ENCODE data around the gene CSNK1D.

Gene CSNK1D

DNA sequence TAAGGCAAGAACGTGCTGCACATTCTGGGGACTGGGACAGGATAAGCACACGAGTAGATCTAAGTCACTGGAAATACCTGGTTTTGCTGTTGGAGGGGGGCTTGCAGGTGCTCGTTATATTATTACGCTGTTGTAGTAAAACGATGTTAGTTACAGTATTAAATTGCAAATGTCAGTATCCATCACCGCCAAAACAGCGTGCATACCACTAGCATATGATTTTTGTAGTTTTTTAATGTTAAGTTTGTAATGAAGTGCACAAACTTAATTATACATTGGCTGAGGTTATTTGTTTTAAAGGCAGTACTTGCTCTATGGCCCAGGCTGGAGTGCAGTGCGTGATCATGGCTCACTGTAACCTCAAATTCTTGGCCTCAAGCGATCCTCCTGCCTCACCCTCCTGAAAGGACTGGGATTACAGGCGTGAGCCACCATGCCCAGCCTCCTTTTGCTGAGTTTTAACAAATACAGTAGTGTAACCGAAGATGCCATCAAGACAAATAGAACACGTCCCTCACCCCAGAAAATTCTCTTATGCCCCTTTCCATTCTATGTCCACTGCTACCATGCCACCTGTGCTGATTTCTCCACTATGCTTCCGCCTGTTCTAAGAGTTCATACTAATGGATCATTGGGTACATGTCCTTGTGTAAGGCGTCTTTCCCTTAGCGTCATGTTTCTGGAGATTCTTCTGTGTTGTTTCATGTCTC is 20.7 kb upstream of the CSNK1D start:
- DNase-seq: no peak

DNA sequence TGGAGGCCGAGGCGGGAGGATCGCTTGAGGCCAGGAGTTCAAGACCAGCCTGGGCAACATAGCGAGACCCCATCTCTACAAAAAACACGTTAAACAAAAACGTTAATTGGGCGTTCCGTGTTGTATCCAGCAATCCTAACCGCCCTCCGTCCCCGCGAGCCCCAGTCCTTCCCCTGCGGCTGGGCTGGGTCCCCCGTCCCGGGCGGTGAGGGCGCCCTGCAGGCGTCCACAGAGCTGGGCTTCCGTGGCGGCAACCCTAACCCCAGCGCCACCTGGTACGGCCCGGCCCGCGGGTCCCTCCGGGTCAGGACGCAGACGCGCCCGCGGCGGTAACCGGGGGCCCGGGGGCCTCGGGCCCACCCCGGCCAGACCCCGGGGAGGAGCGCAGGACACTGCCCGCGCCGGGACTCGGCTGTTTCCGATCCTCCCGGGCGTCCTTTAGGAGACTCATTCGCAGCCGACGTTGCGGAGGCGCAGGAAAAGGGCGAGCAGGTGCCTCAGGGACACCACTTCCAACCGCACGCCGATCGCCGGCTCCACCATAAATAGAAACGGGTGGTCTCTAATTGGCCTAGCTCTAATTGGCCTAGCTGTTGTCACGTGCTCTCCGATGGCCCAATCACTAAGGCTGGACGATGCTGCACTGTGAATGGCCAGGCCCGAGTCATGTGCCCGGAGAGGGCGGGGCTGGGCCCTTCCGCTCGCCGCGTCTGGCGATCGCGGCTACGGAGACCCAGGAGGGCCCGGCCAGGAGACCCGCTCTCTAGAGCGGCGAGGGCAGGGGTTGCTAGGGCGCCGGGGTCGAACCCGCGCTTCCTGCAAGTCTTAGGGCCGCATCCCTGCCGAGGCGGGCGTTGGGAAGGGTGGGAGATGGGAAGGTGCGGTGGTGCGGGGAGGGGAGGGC is 19.0 kb upstream of the CSNK1D start:
- peak; percentile 92 for DNase-seq

DNA sequence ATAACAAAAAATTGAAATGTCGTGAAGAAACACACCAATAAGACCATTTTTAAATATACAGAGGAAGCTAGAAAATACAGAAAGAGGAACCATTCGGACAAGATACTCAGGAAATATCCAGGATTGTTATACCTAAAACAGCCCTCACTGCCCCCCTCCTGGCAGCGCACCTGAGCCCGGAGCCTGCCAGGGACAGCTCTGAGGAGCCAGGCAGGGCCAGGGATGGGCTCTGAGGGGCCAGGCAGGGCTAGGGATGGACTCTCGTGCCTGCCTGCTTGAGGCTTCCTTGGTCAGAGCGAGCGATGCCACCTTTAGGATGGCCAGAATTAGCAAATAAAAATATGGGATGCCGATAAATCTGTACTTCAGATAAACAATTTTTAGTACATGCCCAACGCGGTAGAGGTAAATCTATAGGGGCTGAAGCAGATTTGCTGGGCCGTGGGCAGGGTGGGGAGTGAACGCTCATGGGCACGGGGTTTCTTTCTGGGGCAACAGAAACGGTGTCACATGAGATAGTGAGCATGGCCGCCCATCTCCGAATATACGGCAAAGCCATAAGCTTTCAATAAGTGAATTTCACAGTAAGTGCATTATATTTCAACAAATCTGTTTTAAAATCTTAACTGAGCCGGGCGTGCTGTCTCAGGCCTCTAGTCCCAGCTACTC is 18.2 kb upstream of the CSNK1D start:
- no peak for DNase-seq

GRCh38 chr17:82287868-82288801 is 14.6 kb upstream of the CSNK1D start:
- DNase-seq: no peak

GRCh38 chr17:82287013-82287867 is 13.7 kb upstream of the CSNK1D start:
- no peak for DNase-seq

DNA sequence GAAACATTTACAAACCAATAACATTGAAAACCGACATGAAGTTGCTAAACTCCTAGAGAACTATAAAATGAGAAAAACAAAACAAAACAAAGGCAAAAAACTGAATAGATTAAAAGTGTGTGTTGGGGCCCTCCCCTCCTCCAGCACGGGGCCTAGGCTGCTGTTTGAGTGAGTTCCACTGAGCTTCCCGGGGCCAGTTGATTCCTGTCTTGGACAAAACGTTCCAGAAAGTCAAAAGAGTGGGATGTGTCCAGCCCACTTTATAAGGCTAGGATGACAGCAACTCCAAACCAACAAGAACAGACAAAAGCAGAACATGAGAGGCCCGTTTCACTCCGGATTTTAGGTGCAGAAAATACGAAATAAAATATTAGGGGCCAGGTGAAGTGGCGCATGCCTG is 11.6 kb upstream of the CSNK1D start:
- DNase-seq: no peak

DNA sequence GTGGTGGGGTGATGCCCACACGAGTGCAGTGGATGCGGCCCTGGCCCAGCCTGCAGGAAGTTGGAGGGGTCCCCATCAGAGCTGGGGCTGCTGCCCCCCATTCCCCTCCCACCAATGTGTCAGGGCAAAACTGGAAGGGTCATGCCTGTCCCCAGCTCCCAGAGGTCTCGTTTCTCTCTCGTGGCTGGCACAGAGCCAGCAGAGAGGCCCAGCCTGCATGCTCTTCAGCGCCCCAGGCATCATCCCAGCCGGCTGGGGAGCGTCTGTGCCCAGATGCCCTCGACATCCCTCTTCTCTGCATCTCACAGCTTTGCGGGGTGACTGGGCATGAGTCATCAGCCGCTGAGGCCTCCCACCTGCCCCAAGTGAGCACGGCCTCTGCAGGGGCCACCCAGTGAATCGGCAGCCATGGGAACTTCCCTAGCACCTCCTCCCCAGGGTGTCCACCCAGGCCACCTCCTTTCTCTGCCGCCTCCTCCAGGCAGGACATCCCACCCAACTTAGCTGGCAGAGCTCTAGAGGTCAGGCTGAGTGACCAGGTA is 9.8 kb upstream of the CSNK1D start:
- DNase-seq: peak; percentile 80

DNA sequence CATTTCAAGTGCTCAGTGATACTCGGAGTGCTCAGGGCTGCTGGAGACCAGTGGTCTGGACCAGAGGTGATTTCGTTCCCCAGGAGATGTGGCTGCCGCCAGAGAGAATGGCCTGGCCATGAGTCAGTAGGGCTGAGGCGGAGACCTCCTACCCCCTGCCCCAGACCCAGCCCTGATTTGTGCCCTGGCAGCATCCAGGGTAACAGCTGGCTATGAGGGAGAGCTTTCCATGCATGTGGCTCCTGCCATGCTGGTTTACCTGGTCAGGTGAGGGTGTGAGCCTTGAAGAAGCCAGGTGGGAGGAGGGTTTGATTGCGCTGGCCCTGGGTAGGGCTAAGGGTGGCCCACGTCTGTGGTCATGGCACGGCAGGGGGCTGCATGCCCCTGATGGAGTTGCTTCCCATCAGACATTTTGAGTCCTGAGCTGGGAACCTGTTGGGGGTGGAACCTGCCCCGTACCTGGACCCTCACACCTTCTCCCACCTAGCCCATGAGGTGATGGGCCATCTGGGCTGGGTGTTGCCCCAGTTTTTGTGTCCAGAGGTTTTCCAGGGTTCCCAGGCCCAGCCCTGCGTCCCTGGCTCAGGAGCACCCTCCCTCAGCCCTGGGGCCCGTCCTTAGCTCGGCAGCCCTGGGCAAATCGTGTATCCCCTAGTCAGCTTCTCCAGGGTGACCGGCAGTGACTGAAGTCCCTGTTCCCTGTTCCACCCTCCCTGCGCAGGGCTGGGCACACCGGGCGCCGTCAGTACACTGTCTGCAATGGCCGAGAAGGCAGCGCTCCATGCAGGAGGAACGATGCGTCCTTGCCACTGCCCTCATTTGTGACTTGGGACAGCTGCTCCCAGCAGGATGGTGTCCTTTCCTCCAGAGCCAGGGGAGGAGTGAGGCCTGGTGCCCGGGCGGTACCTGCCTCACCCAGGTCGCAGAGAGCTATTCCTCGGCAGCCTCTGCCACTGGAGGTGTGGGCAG is 9.0 kb upstream of the CSNK1D start:
- DNase-seq: no peak

DNA sequence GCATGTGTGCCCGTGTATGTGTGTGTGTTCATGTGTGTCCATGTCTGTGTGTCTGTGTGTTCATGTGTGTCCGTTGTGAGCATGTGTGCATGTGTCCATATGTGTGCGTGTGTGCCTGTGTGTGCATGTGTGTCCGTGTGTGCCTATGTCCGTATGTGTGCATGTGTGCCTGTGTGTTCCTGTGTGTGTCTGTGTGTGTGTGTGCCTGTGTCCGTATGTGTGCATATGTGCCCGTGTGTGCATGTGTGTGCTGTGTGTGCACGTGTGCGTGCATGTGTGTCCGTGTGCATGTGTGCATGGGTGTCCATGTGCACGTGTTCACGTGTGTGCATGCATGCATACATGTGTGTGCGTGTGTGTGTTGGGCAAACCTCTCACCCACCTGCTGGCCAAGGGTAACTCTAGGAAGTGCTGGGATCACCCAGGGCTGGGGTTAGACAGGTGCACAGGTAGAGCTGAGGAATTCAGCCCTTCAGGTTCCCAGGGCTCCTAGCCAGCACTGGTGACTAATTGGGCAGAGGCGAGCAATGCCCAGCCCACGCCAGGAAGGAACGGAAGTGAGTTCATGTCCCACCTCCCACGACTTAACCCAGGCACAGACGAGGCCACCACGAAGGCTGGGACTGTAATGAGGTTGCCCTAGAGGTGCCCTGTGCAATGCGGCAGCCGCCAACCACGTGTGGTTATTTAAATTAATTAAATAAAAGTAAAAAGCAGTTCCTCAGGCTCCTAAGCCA is 8.2 kb upstream of the CSNK1D start:
- peak; percentile 76 for DNase-seq

GRCh38 chr17:82281076-82281475 is 7.6 kb upstream of the CSNK1D start:
- DNase-seq: no peak

DNA sequence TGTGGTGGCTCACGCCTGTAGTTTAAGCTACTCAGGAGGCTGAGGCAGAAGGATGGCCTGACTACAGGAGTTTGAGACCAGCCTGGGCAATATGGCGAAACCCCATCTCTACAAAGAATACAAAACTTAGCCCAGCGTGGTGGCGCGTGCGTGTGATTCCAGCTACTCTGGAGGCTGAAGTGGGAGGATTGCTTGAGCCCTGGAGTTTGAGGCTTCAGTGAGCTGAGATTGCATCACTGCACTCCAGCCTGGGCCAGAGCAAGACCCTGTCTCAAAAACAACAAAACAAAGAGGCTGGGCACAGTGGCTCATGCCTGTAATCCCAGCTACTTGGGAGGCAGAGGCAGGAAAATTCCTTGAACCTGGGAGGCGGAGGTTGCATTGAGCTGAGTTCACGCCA is 7.0 kb upstream of the CSNK1D start:
- no peak for DNase-seq

DNA sequence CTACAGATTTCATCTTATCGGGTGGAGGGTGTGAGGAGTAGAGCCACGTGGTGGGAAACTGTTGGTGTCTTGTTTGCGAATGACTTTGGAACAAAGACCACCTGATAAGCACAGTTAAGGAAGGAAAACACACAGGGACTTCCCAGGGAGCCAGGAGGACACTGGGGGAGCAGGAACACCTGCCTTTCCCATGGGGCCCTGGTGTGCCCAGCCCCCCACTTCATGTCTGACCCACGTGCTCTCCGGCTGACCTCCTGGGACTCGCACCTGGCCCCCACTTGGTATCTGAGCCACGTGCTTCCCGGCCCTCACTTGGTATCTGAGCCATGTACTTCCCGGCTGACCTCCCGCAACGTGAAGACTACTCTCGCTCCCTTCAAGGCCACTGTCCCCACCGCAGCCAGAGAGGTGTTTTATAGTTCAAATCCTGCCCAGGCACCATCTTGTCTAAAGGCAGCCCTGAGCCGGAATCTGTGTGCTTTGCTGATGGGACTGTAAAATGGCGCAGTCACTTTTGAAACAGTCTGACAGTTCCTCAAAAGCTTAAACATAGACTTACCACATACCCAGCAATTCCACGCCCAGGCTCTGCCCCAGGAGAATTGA is 5.4 kb upstream of the CSNK1D start:
- no peak for DNase-seq

GRCh38 chr17:82278308-82278707 is 4.8 kb upstream of the CSNK1D start:
- DNase-seq: no peak

DNA sequence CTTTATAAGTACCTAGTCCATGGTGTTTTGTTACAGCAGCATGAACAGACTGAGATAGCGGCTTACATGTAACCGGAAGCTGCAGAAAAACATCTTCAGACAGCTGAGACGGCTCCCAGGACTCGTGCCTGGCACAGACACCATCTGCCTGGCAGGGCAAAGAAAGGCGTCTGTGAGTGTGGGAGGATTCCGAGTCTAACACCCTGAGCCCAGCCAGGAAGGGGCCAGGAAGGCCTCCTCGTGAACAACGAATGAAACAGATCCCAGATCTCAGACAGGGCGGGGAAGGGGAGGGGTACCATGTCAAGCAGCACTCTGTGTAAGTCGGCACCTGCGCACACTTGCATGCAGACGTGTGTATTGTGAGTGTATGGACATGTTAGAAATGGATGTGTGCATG is 4.4 kb upstream of the CSNK1D start:
- DNase-seq: no peak

DNA sequence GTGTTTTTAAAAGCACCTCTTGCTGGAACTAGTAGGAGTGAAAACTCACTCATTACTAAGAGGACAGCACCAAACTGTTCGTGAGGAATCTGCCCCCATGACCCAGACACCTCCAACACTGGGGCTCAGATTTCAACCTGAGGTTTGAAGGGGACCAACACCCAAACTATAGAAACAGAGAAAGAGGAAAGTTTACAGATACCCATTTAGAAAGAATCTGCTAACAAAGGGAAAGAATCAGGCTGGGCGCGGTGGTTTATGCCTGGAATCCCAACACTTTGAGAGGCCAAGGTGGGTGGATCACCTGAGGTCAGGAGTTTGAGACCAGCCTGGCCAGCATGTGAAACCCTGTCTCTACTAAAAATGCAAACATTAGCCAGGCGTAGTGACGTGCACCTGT is 3.4 kb upstream of the CSNK1D start:
- DNase-seq: no peak

- no peak for DNase-seq
Observed at GRCh38 chr17:82275326-82275725, 1.8 kb upstream of the CSNK1D start.

- no peak for DNase-seq
Observed at GRCh38 chr17:82274134-82275020, 877 bp upstream of the CSNK1D start.
